D721Med (cell line): ENCODE results near the gene E2F6.

ENCODE experiments used
- DNase-seq: peaks from one replicate; pipeline ENCODE4 v3.0.0; 2011; ENCODE audit warnings: low spot score; ENCODE audit not compliant: insufficient read length
- FAIRE-seq: peaks from 2 replicates; lab custom pipeline; 2011; peaks lifted over from hg19 to GRCh38; lab: Jason Lieb, UNC
- CTCF ChIP-seq: IDR thresholded peaks from 2 replicates; pipeline ENCODE4 v1.5.1; 2012; ENCODE audit warnings: mild to moderate bottlenecking, control low read depth; ENCODE audit not compliant: insufficient read depth; ENCODE audit errors: missing control alignments

E2F6 gene

GRCh38 chr2:11509657-11510360 lies 43.8 kb upstream of the E2F6 start:
- FAIRE-seq (no peak), DNase-seq (no peak)
- TF ChIP-seq CTCF = no peak

DNA sequence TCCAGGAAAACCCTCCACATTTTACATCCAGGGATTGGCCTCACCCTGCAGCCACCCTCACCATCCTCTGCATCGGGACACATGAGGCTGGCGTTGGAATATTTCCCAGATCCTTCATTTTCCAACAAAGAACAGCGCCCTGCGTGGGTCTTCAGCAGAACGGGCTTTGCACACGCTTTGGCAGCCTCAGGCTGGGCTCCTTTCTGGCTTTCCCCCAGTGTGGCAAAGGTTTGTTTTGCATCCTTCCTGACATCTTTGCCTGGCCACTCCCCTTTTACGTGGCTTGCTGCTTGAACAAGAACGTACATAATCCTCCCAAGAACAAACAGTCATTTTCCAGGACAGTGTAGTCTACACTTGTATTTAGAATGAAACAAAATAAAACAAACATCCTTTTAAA lies 42.3 kb upstream of the E2F6 start:
- DNase-seq (no peak), FAIRE-seq (no peak)
- TF ChIP-seq CTCF = no peak

DNA sequence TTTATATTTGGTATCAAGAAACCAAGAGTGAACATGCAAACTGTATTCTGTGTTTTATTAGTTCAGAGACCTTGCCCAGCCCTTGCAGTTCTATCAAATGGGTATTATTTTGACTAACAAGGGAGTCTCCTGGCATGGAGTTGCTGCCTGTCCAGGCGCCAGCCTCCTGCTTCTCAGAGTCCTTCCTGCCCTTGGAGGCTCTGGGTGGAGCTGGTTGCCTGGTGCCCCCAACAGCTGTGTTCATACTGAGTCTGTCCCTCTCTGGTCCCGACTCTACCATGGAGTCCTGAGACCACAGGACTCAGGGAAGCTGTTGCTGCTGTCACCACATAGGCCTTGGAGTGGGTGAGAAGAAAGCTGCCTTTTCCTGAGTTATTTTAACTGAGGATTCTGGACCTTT lies 41.6 kb upstream of the E2F6 start:
- no peak for FAIRE-seq
- TF ChIP-seq CTCF = no peak

DNA sequence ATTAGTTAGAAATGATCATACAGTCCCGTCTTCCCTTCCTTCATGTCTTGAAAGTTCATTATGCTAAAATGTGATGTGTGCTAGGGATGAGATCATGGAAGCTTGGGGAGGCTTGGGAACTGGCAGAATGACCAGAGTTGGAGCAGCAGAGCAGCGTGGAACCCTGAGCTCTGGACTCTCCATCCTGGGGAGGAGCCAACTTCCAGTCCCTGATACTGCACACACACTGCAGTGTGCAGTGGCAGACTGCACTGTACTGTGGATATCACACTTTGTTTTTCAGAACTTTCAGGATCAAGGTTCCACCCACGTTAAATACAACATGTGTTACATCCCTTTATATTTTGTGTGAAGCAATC lies 40.6 kb upstream of the E2F6 start:
- no peak for DNase-seq
- no peak for FAIRE-seq
- no peak for TF ChIP-seq CTCF

More for the DNA sequence above, 41.6 kb upstream of the E2F6 start:
- DNase-seq = no peak

DNA sequence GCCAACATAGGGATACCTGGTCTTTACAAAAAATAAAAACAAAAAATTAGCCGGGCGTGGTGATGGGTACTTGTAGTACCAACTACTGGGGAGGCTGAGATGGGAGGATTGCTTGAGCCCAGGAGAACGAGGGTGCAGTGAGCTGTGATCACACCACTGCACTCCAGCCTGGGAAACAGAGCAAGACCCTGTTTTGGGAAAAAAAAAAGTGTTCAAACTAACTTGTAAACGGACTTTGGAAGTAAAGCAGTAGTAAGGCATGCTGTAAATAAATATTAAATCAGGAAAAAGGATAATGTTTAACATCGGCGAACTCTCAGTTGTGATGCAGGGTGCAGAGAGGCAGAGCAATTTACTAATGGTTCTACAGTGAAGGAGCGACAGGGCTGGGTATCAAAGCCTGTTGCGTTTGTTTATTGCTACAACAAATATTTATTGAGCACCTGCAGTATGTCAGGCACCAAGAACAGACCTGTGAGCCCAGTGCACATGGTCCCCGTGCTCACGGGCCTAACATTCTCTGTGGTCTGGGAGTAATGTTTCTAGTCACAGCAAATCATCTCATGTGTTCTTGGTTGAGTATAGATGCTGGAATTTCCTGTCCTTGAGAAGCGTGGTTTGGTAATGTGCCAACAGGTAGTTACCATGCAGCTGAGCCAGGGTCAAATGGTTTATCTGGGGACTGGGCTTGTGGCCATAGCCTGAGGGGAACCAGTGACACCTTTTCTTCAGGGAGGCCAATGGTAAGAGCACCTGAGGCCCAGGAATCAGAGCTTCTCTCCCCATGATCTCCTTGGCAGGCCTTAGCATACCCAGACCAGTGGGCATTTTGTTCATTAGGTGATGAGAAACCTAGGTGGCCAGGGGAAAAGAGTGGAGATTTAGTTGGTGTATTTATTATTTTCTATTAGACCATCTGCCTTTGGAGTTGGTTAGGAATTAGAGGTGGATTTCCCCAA lies 40.0 kb upstream of the E2F6 start:
- DNase-seq (no peak), FAIRE-seq (no peak)
- TF ChIP-seq CTCF = no peak

DNA sequence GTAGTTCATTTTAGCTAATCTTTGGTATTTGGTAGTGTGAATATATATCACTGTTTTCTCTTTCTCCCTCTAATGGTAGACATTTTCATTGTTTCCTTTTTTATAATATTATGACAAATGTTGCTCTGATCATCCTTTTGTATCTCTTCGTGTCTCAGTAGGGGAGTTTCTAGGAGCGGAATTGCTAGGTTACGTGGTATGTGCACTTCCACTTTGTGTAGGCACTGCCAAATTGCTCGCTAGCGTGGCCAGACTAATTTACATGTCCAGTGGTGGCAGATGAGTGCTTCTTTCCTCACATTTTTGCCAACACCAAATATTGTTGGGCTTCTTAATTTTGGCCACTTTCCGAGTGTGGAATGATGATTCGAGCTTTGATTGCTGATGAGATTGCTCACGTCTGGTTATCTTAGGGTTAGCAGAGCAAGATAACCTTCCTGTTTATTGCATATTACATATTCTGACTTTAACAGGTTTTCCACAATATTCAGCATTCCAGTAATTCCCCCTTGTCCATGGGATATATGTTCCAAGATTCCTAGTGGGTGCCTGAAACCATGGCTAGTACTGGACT lies 37.5 kb upstream of the E2F6 start:
- no peak for FAIRE-seq
- DNase-seq = no peak
- no peak for TF ChIP-seq CTCF
